NCI-H1436 (cell line): ENCODE results near the gene MCM7.

ENCODE experiments used
- DNase-seq: peaks from one replicate; lab custom pipeline; 2025; lab: John Stamatoyannopoulos, UW

The MCM7 gene

GRCh38 chr7:100071018-100071723, 30.0 kb downstream of the MCM7 start:
- no peak for DNase-seq

- DNase-seq: no peak
Measured at GRCh38 chr7:100069991-100070390, 31.2 kb downstream of the MCM7 start.

- DNase-seq: no peak
Measured at GRCh38 chr7:100066953-100067352, 34.2 kb downstream of the MCM7 start.

- DNase-seq: no peak
Measured at GRCh38 chr7:100065452-100066186, 35.6 kb downstream of the MCM7 start.

- DNase-seq: no peak
Measured at GRCh38 chr7:100064162-100064561, 37.0 kb downstream of the MCM7 start.

GRCh38 chr7:100063376-100063775, 37.8 kb downstream of the MCM7 start:
- no peak for DNase-seq

GRCh38 chr7:100061518-100062193, 39.5 kb downstream of the MCM7 start:
- DNase-seq: no peak

- DNase-seq: no peak
Measured at GRCh38 chr7:100059251-100059739, 41.9 kb downstream of the MCM7 start.

- no peak for DNase-seq
Measured at GRCh38 chr7:100057006-100057405, 44.2 kb downstream of the MCM7 start.

GRCh38 chr7:100053215-100053614, 48.0 kb downstream of the MCM7 start:
- peak; percentile 84 for DNase-seq

GRCh38 chr7:100051611-100052010, 49.6 kb downstream of the MCM7 start:
- no peak for DNase-seq

GRCh38 chr7:100049441-100050291, 51.5 kb downstream of the MCM7 start, which contains the start of gene ZSCAN21:
Gene ZSCAN21 (plus strand): TSS chr7:100049774. CDS start chr7:100057007, 7,233 bp downstream.
- DNase-seq: peak; percentile 78

- no peak for DNase-seq
Measured at GRCh38 chr7:100048680-100049079, 52.5 kb downstream of the MCM7 start.

GRCh38 chr7:100044718-100045117, 56.5 kb downstream of the MCM7 start:
- no peak for DNase-seq
